Cardiac fibroblast (primary cell): ENCODE results near the gene TMEM187.

Source experiments
- DNase-seq, 2 donors: peaks; one replicate each; pipeline versions ENCODE4 v3.0.0 to v3.0.0-alpha.2; 2010; ENCODE audit warnings: low read depth in 2 of 2
- H3K4me3 ChIP-seq, 2 donors: replicated peaks in 1 of 2; 1 replicate in 1 of 2; 2 replicates in 1 of 2; pipeline ENCODE4 v1.5.1; 2011; ENCODE audit warnings: low read depth in 2 of 2, low read length in 2 of 2, mild to moderate bottlenecking in 2 of 2, moderate library complexity in 1 of 2
- TF ChIP-seq, protein P1 (sequence below): IDR thresholded peaks from one replicate; pipeline ENCODE4 v1.5.1; 2011; ENCODE audit warnings: low read depth, mild to moderate bottlenecking, low read length, inconsistent platforms

The TMEM187 gene

GRCh38 chrX:153951683-153952372 lies 20.7 kb upstream of the TMEM187 start:
- TF ChIP-seq, protein P1, sequence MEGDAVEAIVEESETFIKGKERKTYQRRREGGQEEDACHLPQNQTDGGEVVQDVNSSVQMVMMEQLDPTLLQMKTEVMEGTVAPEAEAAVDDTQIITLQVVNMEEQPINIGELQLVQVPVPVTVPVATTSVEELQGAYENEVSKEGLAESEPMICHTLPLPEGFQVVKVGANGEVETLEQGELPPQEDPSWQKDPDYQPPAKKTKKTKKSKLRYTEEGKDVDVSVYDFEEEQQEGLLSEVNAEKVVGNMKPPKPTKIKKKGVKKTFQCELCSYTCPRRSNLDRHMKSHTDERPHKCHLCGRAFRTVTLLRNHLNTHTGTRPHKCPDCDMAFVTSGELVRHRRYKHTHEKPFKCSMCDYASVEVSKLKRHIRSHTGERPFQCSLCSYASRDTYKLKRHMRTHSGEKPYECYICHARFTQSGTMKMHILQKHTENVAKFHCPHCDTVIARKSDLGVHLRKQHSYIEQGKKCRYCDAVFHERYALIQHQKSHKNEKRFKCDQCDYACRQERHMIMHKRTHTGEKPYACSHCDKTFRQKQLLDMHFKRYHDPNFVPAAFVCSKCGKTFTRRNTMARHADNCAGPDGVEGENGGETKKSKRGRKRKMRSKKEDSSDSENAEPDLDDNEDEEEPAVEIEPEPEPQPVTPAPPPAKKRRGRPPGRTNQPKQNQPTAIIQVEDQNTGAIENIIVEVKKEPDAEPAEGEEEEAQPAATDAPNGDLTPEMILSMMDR = no peak
- no peak overlapping the region for H3K4me3 ChIP-seq
- no peak for DNase-seq

DNA sequence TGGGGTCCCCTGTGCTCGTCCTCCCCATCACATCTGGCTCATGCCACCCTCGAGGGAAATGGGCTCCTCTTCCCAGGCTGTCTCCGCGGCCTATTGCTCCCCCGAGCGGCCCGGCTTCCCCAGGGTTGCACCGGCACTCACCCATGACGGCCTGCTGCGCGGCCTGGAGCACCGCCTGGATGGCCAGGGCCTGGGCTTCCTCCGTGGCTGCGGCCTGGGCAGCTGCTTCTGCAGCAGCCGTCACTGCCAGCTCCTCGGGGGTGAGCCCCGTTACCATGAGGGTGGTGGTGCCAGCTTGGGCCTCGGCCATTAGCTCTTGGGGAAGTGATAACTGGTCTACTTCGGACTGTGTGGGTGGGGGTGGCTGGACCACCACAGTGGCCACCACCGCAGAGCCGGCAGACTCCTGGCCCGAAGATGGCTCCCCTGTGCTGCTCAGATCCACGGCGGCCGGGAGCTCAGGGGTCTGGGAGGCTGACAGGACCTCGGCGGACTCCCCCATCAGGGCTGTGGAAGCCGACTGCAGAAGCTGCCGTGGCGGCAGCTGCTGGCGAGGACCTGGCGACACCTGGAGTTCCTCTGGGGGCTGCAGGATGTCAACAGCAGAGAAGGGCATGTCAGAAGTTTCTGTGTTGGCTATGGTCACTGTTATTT lies 20.1 kb upstream of the TMEM187 start:
- no peak for DNase-seq
- no peak overlapping the region for H3K4me3 ChIP-seq
- TF ChIP-seq, protein P1 = no peak

- DNase-seq = peak; percentile 63 to 65
- TF ChIP-seq, protein P1 = peak; percentile 88
Measured at GRCh38 chrX:153953342-153953830, 19.2 kb upstream of the TMEM187 start.

DNA sequence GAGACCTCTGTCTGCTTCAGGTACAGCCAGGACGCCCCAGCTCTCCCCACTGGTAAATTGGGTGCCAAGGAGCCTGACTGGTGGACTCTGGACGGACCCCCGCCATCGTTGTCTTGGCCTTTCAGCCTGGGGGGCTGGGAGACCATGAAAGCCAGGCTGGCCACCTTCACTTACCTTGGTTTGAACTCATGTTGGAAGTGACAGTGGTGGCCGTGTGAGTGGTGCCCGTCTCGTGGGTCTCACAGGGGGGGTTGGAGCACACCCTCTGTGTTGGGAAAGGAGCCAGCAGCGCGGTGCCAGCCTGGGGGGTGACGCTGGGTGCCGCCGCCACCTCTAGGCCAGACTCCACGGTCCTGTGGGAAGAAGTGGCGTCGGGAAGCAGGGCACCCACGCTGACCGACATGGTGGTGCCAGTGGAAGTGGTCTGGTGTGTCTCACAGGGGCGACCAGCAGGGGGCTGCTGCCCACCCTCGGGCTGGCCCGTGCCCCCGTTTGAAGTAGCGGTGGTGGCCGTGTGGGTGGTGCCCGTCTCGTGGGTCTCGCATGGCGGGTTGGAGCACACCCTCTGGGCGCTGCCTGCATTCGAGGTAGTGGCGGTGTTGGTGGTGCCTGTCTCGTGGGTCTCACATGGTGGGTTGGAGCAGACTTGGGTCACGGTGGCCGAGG lies 18.5 kb upstream of the TMEM187 start:
- no peak overlapping the region for H3K4me3 ChIP-seq
- TF ChIP-seq, protein P1 = no peak
- DNase-seq = no peak

More at GRCh38 chrX:153953342-153953830, 19.2 kb upstream of the TMEM187 start:
- H3K4me3 ChIP-seq = no peak overlapping the region

GRCh38 chrX:153954558-153955227 lies 17.9 kb upstream of the TMEM187 start:
- no peak overlapping the region for H3K4me3 ChIP-seq
- TF ChIP-seq, protein P1 = no peak
- no peak for DNase-seq

DNA sequence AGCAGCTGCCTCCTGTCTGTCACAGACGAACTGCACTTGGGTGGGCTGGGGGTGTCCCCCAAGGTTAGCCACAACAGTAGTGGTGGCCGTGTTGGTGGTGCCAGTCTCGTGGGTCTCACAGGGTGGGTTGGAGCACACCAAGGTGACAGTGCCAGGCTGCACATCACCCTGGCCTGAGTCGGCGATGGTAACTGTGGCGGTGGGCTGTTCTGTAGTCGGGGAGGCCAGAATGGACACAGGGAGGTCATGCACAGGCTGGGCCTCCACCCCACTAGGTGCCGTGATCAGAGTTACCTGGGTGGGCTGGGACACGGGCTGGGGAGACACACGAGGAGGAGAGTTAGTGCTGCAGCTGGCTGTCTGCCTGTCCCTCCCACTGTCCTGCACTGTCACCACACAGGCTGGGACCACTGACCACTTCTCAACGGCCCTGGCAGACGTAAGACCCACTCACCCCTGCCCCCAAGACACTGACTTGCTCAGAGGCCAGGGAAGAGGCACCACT lies 17.3 kb upstream of the TMEM187 start:
- no peak for DNase-seq
- TF ChIP-seq, protein P1 = no peak
- no peak overlapping the region for H3K4me3 ChIP-seq
